Measurements from ENCODE around the gene OGN.

OGN gene

GRCh38 chr9:92406477-92406876 is 2.1 kb upstream of the OGN start:
- H3F3A ChIP-seq (ENCODE audit: control insufficient read depth, insufficient read depth) = no peaks in the 10 kb centered on the region
- peaks cover 16% of the 10 kb centered on the region for H3K4me1 ChIP-seq (ENCODE audit: control insufficient read depth, low read length)
- no peaks in the 10 kb centered on the region for H3K36me3 ChIP-seq (ENCODE audit: control insufficient read depth, low read length)
- H3K9me3 ChIP-seq (ENCODE audit: control insufficient read depth, insufficient read depth, low read length) = no peaks in the 10 kb centered on the region
- no peaks in the 10 kb centered on the region for H4K20me1 ChIP-seq (ENCODE audit: control insufficient read depth, insufficient read depth, low read depth, low read length)
- no peak for TF ChIP-seq CTCF (IDR thresholded peaks at IDR 0.05; ENCODE audit: low read depth, low read length, poor library complexity, severe bottlenecking)
- no peak for TF ChIP-seq EZH2phosphoT487 (IDR thresholded peaks at IDR 0.05; ENCODE audit: borderline replicate concordance, low read length)
- H3K4me3 ChIP-seq (ENCODE audit: low read length) = peak overlapping the region; percentile 41
- H3K9me2 ChIP-seq (replicated peaks; ENCODE audit: control insufficient read depth, low read length) = no peaks in the 10 kb centered on the region
- H3K27me3 ChIP-seq (ENCODE audit: control insufficient read depth, low read length) = no peaks in the 10 kb centered on the region
- H3K27ac ChIP-seq (ENCODE audit: low read depth, low read length) = no peak overlapping the region
- no peaks in the 10 kb centered on the region for H3K79me2 ChIP-seq (ENCODE audit: control insufficient read depth, low read length)
- peak overlapping the region; percentile 59 for H3K4me2 ChIP-seq (ENCODE audit: low read length)

- Histone ChIP-seq H3K9me3 (ENCODE audit: control insufficient read depth, insufficient read depth, low read length) (no peaks in the 10 kb centered on the region), H3K36me3 (ENCODE audit: control insufficient read depth, low read length) (no peaks in the 10 kb centered on the region), H3F3A (ENCODE audit: control insufficient read depth, insufficient read depth) (no peaks in the 10 kb centered on the region), H3K4me3 (ENCODE audit: low read length) (peak overlapping the region; percentile 41; the same call in 1 of the 2 replicates), H3K9me2 (replicated peaks; ENCODE audit: control insufficient read depth, low read length) (no peaks in the 10 kb centered on the region), H4K20me1 (ENCODE audit: control insufficient read depth, insufficient read depth, low read depth, low read length) (no peaks in the 10 kb centered on the region), H3K27me3 (ENCODE audit: control insufficient read depth, low read length) (no peaks in the 10 kb centered on the region), H3K79me2 (ENCODE audit: control insufficient read depth, low read length) (no peaks in the 10 kb centered on the region), H3K4me1 (ENCODE audit: control insufficient read depth, low read length) (peaks cover 16% of the 10 kb centered on the region), H3K4me2 (ENCODE audit: low read length) (peak overlapping the region; percentile 59), H3K27ac (ENCODE audit: low read depth, low read length) (no peak overlapping the region)
- TF ChIP-seq CTCF (IDR thresholded peaks at IDR 0.05; ENCODE audit: low read depth, low read length, poor library complexity, severe bottlenecking) = no peak
- TF ChIP-seq EZH2phosphoT487 (IDR thresholded peaks at IDR 0.05; ENCODE audit: borderline replicate concordance, low read length) = no peak
Measured at GRCh38 chr9:92405818-92406217, 1.4 kb upstream of the OGN start.

GRCh38 chr9:92402826-92403745 is 1.3 kb downstream of the OGN start:
- Histone ChIP-seq H3K9me2 (replicated peaks; ENCODE audit: control insufficient read depth, low read length) (no peaks in the 10 kb centered on the region), H3K36me3 (ENCODE audit: control insufficient read depth, low read length) (no peaks in the 10 kb centered on the region), H3K79me2 (ENCODE audit: control insufficient read depth, low read length) (no peaks in the 10 kb centered on the region), H3K4me3 (ENCODE audit: low read length) (no peak overlapping the region), H3K4me2 (ENCODE audit: low read length) (no peak overlapping the region), H3K4me1 (ENCODE audit: control insufficient read depth, low read length) (peaks cover 16% of the 10 kb centered on the region), H4K20me1 (ENCODE audit: control insufficient read depth, insufficient read depth, low read depth, low read length) (no peaks in the 10 kb centered on the region), H3F3A (ENCODE audit: control insufficient read depth, insufficient read depth) (no peaks in the 10 kb centered on the region), H3K27ac (ENCODE audit: low read depth, low read length) (no peak overlapping the region), H3K27me3 (ENCODE audit: control insufficient read depth, low read length) (no peaks in the 10 kb centered on the region), H3K9me3 (ENCODE audit: control insufficient read depth, insufficient read depth, low read length) (no peaks in the 10 kb centered on the region)
- TF ChIP-seq CTCF (IDR thresholded peaks at IDR 0.05; ENCODE audit: low read depth, low read length, poor library complexity, severe bottlenecking) (no peak), EZH2phosphoT487 (IDR thresholded peaks at IDR 0.05; ENCODE audit: borderline replicate concordance, low read length) (no peak)

Data from DOHH2 (cell line).